Measurements from ENCODE around the gene TET3. TPM values are rescaled to one million over a fixed set of nuclear protein-coding genes. Genes with fewer than 3 reads are reported as not detected.

Gene TET3
- total and polyA plus RNA-seq, 2 of the 4 experiments (the other 2 are of a cell fraction): 1.6 to 1.8 TPM

- Histone ChIP-seq H3K4me1 (ENCODE audit: control insufficient read depth, insufficient read depth, low read length) (peaks cover 25% of the 10 kb centered on the region), H3K27me3 (ENCODE audit: control insufficient read depth, insufficient read depth, low read length) (no peaks in the 10 kb centered on the region), H3K9ac (ENCODE audit: low read depth, low read length) (no peak overlapping the region), H2AK9ac (replicated peaks; ENCODE audit: low read depth, low read length, poor library complexity) (no peak overlapping the region), H2AFZ (replicated peaks; ENCODE audit: low read length, poor library complexity) (no peak overlapping the region), H3K56ac (ENCODE audit: extremely low read depth, insufficient read depth, low read length) (no peak overlapping the region), H2BK15ac (ENCODE audit: low read depth, low read length) (no peak overlapping the region), H4K20me1 (ENCODE audit: insufficient read depth, low read length) (peaks cover 67% of the 10 kb centered on the region), H2AK5ac (ENCODE audit: low read depth, low read length) (no peak overlapping the region), H3K4me3 (ENCODE audit: insufficient read depth, low read depth, low read length) (no peak overlapping the region), H4K5ac (ENCODE audit: low read depth, low read length) (no peak overlapping the region), H3K18ac (ENCODE audit: low read depth, low read length) (no peak overlapping the region), H3K9me3 (ENCODE audit: control insufficient read depth, insufficient read depth, low read length) (no peaks in the 10 kb centered on the region), H2BK20ac (ENCODE audit: low read depth, low read length) (no peak overlapping the region), H3K9me1 (ENCODE audit: insufficient read depth, low read length) (peaks cover 34% of the 10 kb centered on the region), H2BK5ac (ENCODE audit: low read depth, low read length, poor library complexity, severe bottlenecking) (no peak overlapping the region), H3K23ac (ENCODE audit: low read depth, low read length) (no peak overlapping the region; the same call in 1 of the 2 replicates), H3K4me2 (ENCODE audit: low read depth, low read length) (no peak overlapping the region), H3K14ac (replicated peaks; ENCODE audit: low read depth, low read length) (no peak overlapping the region), H3K79me1 (ENCODE audit: low read depth in 1 of 2, low read length in 2 of 2) (peaks cover 35 to 90% of the 10 kb centered on the region in 2 experiments), H2BK120ac (ENCODE audit: low read depth, low read length) (no peak overlapping the region), H3K27ac (ENCODE audit: insufficient read depth, low read length) (no peak overlapping the region), H3K4ac (ENCODE audit: low read depth, low read length) (no peak overlapping the region), H4K8ac (ENCODE audit: low read depth in 2 of 2, low read length in 2 of 2) (no peak overlapping the region), H3K36me3 (ENCODE audit: control insufficient read depth, insufficient read depth, low read length) (peaks cover 5% of the 10 kb centered on the region), H4K91ac (ENCODE audit: insufficient read depth, low read depth, low read length) (no peak overlapping the region)
- ATAC-seq (ENCODE audit: low read depth) (no peak), DNase-seq (no peak)
- WGBS, 2 experiments (ENCODE audit: extremely low coverage in 2 of 2, insufficient read length in 1 of 2): no CpG with 5 or more reads among the region's 1 CpG
- ChIA-PET POLR2A (ENCODE audit: unreplicated experiment) (no interaction called here), CTCF (no interaction called here)
- TF ChIP-seq MAFK (IDR thresholded peaks at IDR 0.05; ENCODE audit: low read depth, low read length): no peak
- TF ChIP-seq RCOR1 (IDR thresholded peaks at IDR 0.05; ENCODE audit: insufficient replicate concordance, low read length): no peak
- TF ChIP-seq MXI1 (IDR thresholded peaks at IDR 0.05; ENCODE audit: borderline replicate concordance, low read depth, low read length): no peak
- no peak for TF ChIP-seq ELK1 (IDR thresholded peaks at IDR 0.05; ENCODE audit: borderline replicate concordance, low read depth, low read length)
- no peak for TF ChIP-seq FOS (IDR thresholded peaks at IDR 0.05; ENCODE audit: low read depth, low read length)
- no peak for TF ChIP-seq RFX5 (IDR thresholded peaks at IDR 0.05; ENCODE audit: low read depth, low read length)
- no peak for TF ChIP-seq MAZ (IDR thresholded peaks at IDR 0.05; ENCODE audit: borderline replicate concordance, low read depth, low read length)
- no peak for TF ChIP-seq CTCF (conservative IDR thresholded peaks at IDR 0.05; ENCODE audit: low read depth, low read length)
- intact Hi-C loops (cut with micrococcal nuclease) (no loop called here), dilution Hi-C loops (cut with HindIII; ENCODE audit: low sequenced_read_pairs, unreplicated experiment) (no loop called here), in situ Hi-C loops (cut with MboI; ENCODE audit: low sequenced_read_pairs) (no loop called here)
- no TSS peak for BruUV-seq (replicated peaks)
Measured at GRCh38 chr2:73990531-73990930, 5.8 kb downstream of the TET3 start.
